ENCODE measurements around the gene HDGFL2.
A peak's percentile ranks its signal among the peaks of the same experiment; 100 is the strongest.

GRCh38 chr19:4524808-4525562 lies 52.9 kb downstream of the HDGFL2 start:
- TF ChIP-seq CTCF (IDR thresholded peaks at IDR 0.05) (peak; percentile 35 to 69 (median 53)), POLR2A (IDR thresholded peaks at IDR 0.05) (no peak)

Measured in adrenal gland (tissue), 5 donors.